MCF 10A (cell line): ENCODE measurements around the gene CDK11B. TPM values are rescaled to one million over a fixed set of nuclear protein-coding genes. Genes with fewer than 3 reads are reported as not detected.

ENCODE experiments used
- BruUV-seq: library from RNA; stranded (reverse); fragments of 400-500 nt; replicated peaks from 2 replicates; lab custom pipeline; 2021; lab: Mats Ljungman, UMichigan
- CTCF ChIA-PET: fragments of 300-600 bp; sonication (Branson Sonifier 250); formaldehyde crosslinking; extraction: SDS; loops from one replicate; lab custom pipeline; 2021; ENCODE audit warnings: antibody characterized with exemption, inconsistent platforms; lab: Yijun Ruan, JAX
- POLR2A ChIA-PET: fragments of 300-600, 350-650 bp; sonication (Branson Sonifier 250); formaldehyde crosslinking; extraction: SDS; loops from one replicate; lab custom pipeline; 2020; ENCODE audit warnings: antibody characterized with exemption, inconsistent platforms; lab: Yijun Ruan, JAX
- DNase-seq: peaks from one replicate; pipeline ENCODE4 v3.0.0-alpha.2; 2018; ENCODE audit not compliant: unreplicated experiment
- H3K27ac Mint-ChIP-seq: one replicate; pipeline ENCODE4 v1.8.0; 2022; ENCODE audit warnings: mild to moderate bottlenecking, low read depth, mixed read lengths; ENCODE audit not compliant: unreplicated experiment
- H3K27me3 Mint-ChIP-seq: one replicate; pipeline ENCODE4 v1.8.0; 2022; ENCODE audit warnings: mixed read lengths; ENCODE audit not compliant: insufficient read depth, unreplicated experiment
- H3K36me3 Mint-ChIP-seq: one replicate; pipeline ENCODE4 v1.8.0; 2022; ENCODE audit warnings: mild to moderate bottlenecking, moderate library complexity, mixed read lengths; ENCODE audit not compliant: insufficient read depth, unreplicated experiment
- H3K4me1 Mint-ChIP-seq: one replicate; pipeline ENCODE4 v1.8.0; 2022; ENCODE audit warnings: mixed read lengths; ENCODE audit not compliant: insufficient read depth, unreplicated experiment
- H3K4me3 Mint-ChIP-seq: one replicate; pipeline ENCODE4 v1.8.0; 2022; ENCODE audit warnings: mild to moderate bottlenecking, moderate library complexity, mixed read lengths; ENCODE audit not compliant: unreplicated experiment
- H3K9me3 Mint-ChIP-seq: one replicate; pipeline ENCODE4 v1.8.0; 2022; ENCODE audit warnings: mixed read lengths; ENCODE audit not compliant: unreplicated experiment
- CTCF ChIP-seq: fragments of 200-600 bp; IDR thresholded peaks from one replicate; pipeline ENCODE4 v1.8.0; 2022; ENCODE audit warnings: antibody characterized with exemption, mild to moderate bottlenecking; ENCODE audit not compliant: unreplicated experiment
- intact Hi-C: fragments of 100-400 bp; cut with micrococcal nuclease; formaldehyde crosslinking; loops from 2 replicates; pipeline ENCODE4 v1.14.1; 2022
- total RNA-seq: library from RNA; stranded (reverse); gene quantifications from 2 replicates; pipeline ENCODE4 v1.2.3, GENCODE V29; 2022

CDK11B gene
- total RNA-seq, 1 experiment from 2014 or later: 32.0 TPM

- intact Hi-C loops: no loop called here
- no TSS peak for BruUV-seq
- H3K27ac Mint-ChIP-seq: no peak overlapping the region
- H3K27me3 Mint-ChIP-seq: no peaks in the 10 kb centered on the region
- H3K36me3 Mint-ChIP-seq: peaks cover 7% of the 10 kb centered on the region
- H3K4me1 Mint-ChIP-seq: no peaks in the 10 kb centered on the region
- ChIA-PET CTCF (interaction anchor here (0.6 kb wide), 1 partner anchor 511 kb away, joined by 3 read pairs; no protein-coding TSS in a partner anchor), POLR2A (no interaction called here)
- DNase-seq: no peak
- no peaks in the 10 kb centered on the region for H3K9me3 Mint-ChIP-seq
- H3K4me3 Mint-ChIP-seq: no peak overlapping the region
- no peak for TF ChIP-seq CTCF
Measured at GRCh38 chr1:1622010-1622787, 36.6 kb downstream of the CDK11B start.

- Mint-ChIP-seq H3K27ac (no peak overlapping the region), H3K4me1 (no peaks in the 10 kb centered on the region), H3K9me3 (no peaks in the 10 kb centered on the region), H3K27me3 (no peaks in the 10 kb centered on the region), H3K36me3 (peaks cover 7% of the 10 kb centered on the region), H3K4me3 (no peak overlapping the region)
- DNase-seq: no peak
- TF ChIP-seq CTCF: no peak
- POLR2A ChIA-PET: no interaction called here
- intact Hi-C loops: no loop called here
- no TSS peak for BruUV-seq
- CTCF ChIA-PET: no interaction called here
Measured at GRCh38 chr1:1621173-1622009, 37.4 kb downstream of the CDK11B start.

GRCh38 chr1:1620433-1621139 lies 38.2 kb downstream of the CDK11B start:
- H3K27me3 Mint-ChIP-seq: no peaks in the 10 kb centered on the region
- no peak for TF ChIP-seq CTCF
- POLR2A ChIA-PET: no interaction called here
- no peak overlapping the region for H3K4me3 Mint-ChIP-seq
- intact Hi-C loops: no loop called here
- H3K9me3 Mint-ChIP-seq: no peaks in the 10 kb centered on the region
- no peaks in the 10 kb centered on the region for H3K4me1 Mint-ChIP-seq
- H3K36me3 Mint-ChIP-seq: peaks cover 7% of the 10 kb centered on the region
- no TSS peak for BruUV-seq
- CTCF ChIA-PET: interaction anchor here (0.6 kb wide), 1 partner anchor 499 kb away, joined by 3 read pairs; no protein-coding TSS in a partner anchor
- no peak for DNase-seq
- no peak overlapping the region for H3K27ac Mint-ChIP-seq
